GM19240 (cell line): ENCODE results near the gene HSPG2.
"Not testable (repeated sequence)": the region's sequence is repeated elsewhere in the genome, so short reads cannot be mapped to it uniquely, and the experiment has no call there.

Experiments used
- DNase-seq: peaks from one replicate; pipeline ENCODE4 v3.0.0; 2011; ENCODE audit warnings: low spot score; ENCODE audit not compliant: insufficient read length

Gene HSPG2

DNA sequence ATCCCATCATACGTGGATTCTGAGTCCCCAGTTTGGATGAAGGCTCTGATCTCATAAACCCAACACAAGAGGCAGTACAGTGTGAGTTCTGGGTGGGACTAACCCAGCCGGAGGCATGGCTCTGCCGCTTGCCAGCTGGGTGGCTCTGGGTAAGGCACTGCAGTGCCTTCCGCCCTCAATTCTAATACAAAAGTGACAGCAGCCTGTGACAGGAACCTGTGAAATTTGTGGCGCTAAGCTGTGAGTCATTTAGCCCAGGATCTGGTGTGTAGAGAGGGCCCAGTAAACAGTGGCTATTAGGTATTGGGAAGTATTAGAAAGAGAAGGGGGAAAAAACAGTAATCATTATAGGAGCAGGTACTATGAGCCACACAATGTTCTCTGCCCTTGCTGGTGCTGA, 23.3 kb downstream of the HSPG2 start:
- DNase-seq = no peak

DNA sequence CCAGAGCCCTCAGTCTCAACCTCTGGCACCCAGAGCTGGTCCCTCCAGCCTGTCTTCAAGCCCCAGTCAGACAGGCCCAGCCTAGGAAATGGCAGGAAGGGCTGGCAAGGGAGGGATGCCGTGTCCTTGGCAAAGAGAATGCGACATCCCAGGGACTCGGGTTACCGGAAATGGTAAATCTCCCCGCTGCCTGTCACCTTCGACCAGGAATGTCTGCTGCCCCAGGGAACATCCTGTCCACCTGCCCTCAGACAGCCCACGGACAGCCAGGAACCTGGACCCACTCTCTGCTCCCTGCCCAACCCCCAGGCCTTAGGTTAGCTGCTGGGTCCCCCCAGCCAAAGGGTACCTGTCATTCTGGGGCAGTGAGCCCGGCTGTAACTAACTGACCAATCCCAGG, 23.9 kb downstream of the HSPG2 start:
- no peak for DNase-seq

DNA sequence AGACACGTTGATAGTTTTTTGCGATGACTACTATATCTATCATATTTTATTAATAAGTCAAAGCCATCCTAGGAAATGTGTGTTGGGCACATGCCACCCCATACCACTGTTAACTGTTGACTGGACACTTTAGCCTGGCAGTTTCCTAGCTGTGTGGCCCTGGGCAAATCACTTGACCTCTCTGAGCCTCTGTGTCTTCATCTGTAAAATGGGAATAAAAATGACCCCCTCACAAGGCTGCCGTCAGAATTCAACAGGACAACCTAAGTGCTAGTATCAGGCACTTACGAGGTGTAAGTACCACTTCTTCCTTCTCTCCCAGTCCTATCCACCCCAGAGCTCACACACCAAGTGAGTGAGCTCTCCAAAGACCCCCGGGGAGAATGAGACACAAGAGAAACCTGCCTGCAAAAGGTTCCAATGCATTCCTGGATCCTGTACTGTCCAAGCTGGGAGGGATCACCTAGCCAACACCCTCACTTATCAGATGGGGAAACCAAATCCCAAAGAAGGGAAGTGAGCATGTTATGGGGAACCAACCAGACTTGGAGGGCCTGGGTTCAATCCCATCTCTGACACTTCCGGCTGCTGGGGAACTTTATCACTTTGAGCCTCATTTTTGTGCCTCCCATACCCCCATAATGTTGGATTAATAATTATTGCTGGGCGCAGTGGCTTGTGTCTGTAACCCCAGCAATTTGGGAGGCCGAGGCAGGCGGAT, 24.9 kb downstream of the HSPG2 start:
- no peak for DNase-seq

DNA sequence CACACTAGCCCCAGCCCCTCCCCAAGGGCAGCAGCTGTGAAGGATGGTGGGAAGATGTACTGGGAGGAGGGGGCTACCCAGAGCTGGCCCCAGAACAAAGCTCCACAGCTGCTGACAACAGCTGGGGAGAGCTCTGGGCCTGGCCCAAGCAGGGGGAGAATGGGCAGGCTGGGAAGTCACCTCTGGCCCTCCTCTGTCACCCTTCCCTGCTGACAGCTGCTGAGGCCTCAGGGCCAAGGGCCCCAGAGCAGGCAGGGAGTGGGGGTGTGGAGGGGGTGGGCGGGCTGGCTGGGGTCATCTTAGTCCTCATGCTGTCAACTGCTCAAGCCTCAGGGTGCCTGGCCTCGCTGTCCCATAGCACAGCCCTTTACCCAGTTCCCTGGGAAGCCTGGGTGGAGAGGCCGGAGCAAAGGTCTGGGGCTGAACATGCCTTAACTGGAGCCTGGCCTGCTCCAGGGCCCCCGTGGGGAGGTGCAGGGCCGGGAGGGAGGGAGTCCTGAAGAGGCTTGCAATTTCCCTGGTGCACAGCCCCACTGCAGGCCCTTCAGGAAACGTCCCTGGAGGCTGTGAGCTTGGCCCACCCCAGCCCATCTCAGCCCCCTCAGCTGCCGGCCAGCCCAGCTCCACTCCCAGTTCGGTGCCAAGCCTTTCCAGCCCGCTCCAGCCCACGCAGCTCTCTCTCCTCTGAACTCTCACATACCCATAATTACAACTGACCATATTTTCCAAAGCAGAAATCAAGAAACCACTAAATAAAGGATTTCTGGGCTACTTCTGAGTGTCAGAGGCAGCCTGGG, 25.7 kb downstream of the HSPG2 start:
- DNase-seq = no peak

DNA sequence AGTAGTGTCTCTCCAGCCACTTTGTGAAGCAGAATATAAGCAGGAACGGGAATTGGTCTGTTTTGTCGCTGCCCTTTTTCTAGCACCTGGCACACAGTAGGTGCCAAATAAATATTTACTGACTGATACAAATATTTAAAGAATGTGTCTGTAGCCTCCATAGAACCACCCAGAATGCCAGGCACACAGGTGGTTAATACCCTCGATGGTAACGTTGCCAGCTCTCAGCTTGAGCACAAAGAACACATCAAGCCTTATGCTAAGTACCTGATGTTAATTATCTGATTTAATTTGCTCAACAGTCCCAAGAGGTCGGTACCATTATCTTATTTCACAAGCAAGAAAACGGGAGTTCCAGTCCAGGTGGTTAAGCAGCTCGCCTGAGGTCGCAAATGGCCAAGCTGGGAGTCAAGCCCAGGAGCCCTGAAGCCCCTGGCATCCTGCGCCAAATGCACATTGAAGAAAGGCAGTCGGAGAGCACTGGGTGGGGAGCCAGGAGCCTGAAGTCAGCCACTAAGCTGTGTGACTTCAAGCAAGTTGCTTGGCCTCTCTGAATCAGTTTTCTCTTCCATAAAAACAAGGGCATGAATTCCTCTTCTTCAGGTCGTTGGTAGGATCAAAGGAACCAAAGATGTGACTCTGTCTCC, 26.4 kb downstream of the HSPG2 start:
- no peak for DNase-seq

DNA sequence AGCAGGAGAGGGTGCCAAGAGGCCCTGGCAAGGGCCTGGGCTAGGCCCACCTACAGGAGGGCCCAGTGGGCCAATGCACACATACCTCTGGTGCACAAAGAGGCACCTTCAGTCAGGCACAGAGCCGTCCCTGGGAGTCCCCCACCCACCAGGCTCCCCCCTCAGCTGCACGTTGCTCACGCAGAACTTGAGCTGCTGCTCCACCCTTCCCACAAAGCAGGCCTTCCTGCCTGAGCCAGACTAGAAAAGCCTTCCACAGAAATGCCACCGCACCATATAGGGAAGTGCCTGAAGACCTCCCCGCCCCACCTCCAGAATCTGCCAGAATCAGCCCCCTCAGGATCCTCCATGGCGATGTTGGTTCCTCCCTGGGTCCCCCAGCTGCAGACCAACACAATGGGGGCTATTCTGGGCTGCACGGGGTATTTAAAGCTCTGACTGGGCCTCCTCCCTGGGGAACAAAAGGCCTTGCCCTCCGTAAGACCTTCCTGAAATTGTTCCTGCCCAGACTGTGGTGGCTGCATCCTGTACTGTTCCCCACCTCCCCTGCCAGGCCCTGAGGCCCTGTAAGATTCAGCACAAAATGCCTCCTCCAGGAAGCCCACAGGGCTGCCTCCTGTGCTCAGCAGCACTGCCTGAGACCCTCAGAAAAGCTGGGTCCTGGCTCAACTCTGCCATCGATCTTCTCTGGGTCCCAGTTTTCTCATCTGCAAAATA, 27.2 kb downstream of the HSPG2 start:
- DNase-seq = peak; percentile 33

DNA sequence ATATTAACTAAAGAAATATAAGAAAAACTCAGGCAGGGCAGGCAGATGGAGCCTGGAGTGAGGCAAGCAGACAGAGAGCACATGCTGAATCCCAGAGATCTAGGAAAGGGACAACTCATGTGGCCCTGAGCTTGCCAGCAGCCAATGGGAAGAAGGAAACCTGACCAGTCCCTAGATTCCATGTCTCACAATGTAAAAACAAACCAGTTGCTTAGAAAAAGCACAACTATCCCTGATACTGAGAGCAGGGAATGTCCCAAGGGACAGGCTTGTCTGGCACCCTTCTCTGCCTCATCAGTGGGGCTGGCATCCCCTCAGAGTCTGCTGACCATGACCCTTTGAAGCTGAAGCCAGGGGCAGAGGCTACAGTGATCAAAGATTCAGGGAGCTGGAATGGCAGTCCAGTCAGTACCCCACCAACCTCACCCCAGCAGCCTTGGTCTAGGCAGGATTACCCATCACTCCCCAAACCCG, 27.8 kb downstream of the HSPG2 start:
- no peak for DNase-seq

DNA sequence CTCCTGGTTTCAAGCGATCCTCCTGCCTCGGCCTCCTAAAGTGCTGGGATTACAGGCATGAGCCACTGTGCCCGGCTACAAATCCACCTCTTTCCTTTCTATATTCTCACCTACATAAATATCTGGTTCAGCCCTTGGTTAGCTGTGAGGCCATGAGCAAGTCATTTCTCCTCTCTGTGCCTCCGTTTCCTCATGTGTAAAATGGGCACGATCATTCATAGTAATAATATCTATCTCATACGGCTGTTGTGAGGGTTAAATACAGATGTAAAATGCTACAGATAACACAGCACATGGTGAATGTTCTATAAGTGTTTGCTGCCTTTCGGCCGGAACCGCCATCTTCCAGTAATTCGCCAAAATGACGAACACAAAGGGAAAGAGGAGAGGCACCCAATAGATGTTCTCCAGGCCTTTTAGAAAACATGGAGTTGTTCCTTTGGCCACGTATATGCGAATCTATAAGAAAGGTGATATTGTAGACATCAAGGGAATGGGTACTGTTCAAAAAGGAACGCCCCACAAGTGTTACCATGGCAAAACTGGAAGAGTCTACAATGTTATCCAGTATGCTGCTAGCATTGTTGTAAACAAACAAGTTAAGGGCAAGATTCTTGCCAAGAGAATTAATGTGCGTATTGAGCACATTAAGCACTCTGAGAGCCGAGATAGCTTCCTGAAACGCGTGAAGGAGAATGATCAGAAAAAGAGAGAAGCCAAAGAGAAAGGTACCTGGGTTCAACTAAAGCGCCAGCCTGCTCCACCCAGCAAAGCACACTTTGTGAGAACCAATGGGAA, 29.2 kb downstream of the HSPG2 start:
- DNase-seq = not testable (repeated sequence)

DNA sequence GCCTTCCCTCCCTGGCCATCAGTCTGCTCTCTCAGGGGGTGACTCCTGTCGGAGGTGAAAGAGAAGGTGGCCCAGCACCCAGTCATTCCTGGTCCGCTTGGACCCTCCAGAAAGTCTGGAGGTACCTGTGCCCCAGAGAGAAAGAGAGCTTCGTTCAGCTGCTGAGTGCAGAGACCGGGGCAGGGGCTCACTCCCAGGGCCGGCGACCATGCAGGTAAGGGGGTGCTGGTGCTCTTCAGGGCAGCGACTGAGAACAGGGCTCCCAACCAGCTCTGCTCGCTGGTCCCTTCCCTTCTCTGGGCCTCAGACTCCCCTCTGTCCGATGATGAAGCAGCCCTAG, 30.1 kb downstream of the HSPG2 start:
- DNase-seq = no peak

DNA sequence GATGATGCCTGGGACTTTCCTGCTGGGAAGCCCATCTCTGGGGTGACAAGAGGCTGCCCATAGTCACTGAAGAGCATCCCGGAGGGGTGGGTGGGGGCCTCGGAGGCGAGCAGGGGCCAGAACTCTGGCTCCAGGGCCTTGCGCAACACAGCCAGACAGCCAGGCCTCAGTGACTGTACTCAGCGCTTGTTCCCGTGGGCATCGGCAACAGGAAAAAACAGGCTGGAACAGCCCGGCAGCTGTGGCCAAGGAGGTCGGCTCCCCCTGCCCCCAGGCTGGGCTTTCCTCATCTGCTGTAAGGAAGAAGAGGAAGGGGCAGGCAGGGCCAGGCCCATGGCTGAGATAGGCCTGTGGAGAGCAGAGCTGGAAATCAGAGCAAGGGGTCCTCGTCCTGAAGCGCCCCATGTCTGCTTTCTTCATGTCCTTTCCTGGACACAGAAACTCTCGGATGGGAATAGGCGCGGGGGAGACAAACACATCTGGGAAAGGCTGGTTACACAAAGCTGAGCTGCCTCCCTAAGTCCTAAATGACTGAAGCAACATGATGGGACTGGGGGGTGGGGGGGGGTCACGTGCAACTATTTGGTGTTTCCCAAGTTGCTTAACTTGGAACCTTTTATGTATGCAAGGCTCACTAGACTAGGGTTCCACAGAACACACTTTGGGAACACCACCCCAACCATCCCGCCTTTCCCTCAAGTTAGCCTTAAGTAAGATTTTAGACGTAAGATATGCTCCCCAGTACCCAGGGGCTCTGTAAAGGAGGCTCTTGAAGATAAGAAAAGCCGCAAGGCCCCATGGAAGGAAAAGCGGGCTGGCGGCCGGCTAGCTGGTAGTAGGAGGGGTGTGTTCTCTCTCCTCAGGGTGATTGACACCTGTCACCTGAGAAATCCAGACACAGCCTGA, 30.7 kb downstream of the HSPG2 start:
- DNase-seq = no peak

DNA sequence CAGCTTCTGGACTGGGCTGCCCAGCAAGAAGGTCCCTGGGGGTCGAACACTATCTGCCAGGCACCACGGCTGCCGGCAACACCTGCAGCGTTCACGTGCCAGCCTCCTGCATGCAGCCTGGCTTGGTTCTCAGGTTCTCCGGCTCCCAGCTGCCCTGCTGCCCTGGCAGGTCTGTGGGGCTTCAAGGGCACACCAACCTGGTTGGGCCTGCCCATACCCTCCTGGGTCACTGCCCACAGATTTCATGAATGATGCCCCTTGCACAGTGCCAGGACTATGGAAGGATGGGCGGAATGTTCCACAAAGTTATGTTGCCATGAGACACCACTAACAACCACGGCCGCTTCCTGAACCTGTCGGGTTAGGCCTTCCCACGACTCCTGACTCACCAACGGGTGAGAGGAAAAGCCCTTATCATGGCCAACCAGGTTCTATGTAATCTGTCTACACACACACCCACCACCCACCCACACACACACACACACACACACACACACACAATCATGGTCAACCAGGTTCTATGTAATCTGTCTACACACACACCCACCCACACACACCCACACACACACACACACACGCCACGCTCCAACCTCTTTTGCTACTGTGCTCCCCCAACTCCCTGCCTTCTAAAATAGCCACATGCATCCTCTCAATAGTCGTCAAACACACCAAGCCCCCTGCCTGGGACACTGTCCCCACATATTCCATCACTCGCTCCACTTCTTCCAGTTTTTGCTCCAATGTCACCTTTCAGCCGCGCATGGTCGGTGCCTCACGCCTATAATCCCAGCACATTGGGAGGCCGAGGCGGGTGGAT, 32.2 kb downstream of the HSPG2 start:
- no peak for DNase-seq

DNA sequence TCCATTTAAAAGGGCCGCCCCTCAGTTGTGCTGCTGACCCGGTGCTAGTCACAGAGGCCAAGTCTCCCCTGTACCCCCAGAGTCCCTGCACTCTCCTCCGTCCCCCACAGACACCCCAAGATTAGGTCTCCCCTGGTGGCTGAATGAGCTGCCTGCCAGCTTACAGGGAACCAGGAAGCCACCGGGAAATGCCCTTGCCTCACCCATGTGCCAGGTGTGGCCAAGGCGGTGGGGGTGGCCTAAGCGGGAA, 32.7 kb downstream of the HSPG2 start:
- DNase-seq = no peak

DNA sequence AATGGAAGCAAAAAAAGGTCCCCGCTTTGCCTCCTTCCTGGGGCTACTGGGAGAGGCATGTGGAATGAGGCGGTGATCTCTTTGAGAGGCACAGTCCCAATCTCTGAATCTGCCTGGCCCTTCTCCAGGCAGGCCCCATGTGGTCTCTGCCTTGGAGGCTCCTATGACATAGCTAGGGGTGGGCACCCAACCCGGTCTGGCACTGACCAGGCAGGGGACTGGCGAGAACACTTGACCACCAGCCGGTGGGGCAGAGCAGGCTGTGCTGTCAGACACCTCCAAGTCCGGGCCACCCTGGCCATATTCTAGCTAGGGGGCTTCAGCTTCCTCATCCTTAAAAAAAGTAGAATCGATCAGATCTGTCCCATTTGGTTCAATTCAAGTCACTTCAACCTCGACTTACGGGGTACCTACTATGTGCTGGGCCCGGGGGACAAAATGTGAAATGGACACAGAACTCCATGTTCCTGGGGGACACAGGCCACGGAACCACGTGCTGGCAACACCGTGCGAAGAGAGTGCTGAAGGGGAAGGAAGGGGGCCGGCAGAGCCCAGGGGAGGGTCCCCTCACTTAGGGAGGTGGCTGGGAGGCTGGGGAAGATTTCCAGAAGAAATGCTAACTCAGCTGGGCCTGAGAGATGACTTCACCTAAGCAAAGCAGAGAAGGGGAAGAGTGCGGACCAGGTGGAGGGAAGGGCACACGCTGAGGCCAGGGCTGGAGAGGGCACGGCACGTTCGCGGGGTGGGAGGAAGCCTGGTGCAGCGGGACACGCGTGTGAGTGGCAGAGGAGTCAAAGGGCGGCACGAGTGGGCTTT, 33.3 kb downstream of the HSPG2 start:
- no peak for DNase-seq

DNA sequence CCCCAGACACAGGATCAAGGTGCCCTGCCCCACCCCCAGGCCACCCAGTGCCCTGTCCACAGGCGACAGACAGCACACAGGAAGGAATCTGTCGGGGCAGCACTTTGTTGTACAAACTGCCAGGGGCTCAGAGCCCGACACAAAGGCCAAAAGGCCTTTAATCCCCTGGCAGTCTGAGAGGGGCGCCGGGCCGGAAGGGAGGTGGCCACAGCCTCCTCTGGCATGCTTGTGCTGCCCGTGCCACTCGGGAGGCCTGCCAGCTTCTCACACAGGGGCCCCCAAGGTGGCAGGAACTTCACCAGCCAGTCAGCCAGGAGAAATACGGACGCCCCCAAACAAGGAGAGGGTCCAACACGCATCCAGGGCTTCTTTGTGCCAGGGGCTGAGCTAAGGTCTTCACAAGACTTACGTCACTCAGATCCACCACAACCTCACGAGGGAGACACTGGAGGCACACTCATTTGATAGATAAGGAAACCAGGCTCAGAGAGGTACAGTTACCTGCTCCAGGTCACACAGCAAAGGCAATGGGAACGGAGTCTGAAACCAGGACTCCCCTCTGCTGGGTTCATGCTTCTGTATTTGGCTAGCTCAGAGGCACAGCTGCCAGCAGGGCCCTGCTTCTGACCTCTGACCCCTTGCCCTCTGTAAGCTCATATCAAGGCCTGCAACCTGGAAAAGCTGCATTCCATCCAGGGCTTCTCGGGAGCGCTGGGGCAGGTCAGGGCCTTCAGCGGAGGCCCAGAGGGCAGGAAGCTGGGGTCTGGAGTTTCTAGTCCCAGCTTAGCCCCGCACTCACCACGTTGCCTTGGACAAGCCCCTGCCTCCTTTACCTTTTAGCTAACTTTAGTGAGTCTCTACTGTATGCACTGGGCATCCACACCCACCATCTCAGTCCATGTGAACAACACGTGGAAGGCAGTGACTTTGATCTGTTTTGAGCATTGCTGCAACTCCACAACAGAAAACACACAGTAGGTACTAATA, 34.8 kb downstream of the HSPG2 start:
- DNase-seq = no peak

DNA sequence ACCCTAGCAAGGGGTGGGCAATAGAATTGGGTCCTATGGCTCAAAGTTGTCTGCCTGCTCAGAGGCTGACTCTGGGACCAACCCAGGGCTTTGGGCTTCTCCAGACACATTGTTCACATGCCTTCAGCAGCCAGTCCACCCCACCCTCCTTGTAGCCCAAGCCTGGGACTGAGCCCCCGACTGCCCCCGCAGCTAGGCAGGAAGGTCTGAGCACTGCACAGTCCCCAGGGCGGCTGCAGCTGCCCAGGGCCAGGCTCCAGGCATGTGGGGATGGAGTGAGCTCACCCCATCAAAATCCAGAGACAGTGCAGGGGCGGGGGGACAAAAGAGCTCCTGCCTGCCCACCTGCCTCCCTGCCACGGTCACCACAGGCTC, 35.6 kb downstream of the HSPG2 start:
- DNase-seq = no peak

DNA sequence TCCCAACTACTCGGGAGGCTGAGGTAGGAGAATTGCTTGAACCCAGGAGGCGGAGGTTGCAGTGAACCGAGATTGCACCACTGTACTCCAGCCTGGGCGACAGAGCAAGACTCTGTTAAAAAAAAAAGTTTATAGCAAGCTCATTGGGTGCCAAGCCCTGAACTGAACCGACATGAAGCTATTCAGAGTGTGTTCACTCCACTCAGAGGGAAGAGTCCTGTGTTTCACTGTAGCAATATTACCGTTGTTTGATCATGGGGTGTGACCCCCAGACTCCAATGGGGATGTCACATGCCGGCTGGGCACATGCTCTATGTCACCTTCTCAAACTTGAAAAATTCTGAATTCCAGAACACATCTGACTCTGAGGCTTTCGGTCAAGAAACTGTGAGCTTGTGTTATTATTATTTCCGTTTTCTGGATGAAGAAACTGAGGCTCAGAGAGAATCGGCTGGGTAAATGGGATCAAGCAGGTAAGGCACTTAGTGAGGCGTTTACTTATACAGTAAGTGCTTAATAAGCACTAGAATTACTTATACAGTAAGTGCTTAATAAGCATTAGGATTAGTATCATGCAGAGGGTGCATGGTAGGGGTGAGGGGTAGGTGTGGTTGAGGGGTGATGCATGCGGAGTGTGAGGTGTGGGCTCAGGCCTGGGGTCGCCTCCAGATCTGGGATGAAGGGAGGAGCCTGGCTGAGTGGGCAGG, 36.2 kb downstream of the HSPG2 start:
- DNase-seq = no peak

DNA sequence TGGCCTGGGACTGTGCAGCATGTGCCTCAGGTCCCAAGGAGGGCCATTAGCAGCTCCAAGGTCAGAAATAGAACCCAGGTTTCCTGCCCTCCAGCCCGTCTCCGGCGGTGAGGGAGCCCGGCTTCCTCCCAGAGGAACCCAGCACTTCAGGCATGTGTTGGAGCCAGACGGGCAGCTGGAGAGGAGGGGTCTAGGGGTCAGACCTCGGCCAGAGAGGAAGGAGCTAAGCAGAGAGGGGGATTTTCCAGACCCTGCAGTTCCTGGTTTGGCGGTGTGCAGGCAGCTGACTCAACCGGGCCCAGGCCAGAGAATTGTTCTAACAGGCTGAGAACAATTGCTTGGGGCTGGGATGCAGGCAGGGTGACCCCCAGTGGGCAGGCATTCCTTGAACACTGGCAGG, 37.1 kb downstream of the HSPG2 start:
- no peak for DNase-seq
